ENCODE data around the gene CMTM5.
"Not testable (repeated sequence)": the region's sequence is repeated elsewhere in the genome, so short reads cannot be mapped to it uniquely, and the experiment has no call there.

Gene CMTM5

DNA sequence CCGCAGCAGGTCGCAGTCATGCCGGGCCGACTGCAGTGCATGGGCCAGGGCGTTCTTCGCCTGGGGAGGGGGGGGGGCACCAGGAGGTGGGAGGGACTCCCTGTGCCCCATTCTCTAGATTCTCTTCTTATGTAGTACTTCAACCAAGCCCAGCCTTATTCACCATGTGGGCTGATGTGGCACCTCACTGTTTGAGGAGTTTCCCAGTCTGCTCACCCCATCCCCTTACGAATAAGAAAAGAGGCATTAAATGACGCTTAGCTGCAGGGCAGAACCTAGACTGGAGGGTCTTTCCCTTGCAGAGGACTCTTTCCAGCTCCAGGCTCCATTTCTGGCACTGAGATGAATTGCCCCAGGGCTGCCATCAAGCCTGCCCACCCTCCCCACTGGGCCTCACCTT is 12.2 kb downstream of the CMTM5 start:
- DNase-seq (ENCODE audit: low read depth), result no peak
- no peak overlapping the region for H3K4me3 ChIP-seq (ENCODE audit: low read depth, low read length)

DNA sequence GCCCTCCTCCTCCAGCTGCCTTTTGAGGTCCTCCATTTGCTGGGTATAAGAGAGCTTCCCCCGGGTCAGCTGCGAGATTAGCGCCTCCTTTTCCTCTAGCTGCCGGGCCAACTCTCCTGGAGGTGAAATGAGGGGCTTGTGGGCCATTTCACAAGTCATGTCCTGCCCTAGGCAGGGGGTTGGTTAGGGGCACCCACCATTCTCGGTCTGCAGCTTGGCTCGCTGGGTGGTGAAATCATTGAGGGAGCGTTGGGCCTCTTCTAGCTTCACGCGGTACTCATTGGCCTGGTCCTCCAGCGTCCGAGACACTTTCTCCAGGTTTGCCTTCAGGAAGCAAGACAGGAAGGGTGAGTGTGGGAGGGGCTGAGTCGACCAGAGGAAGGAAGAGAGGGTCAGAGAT is 12.6 kb downstream of the CMTM5 start:
- no peak overlapping the region for H3K4me3 ChIP-seq (ENCODE audit: low read depth, low read length)
- no peak for DNase-seq (ENCODE audit: low read depth)

DNA sequence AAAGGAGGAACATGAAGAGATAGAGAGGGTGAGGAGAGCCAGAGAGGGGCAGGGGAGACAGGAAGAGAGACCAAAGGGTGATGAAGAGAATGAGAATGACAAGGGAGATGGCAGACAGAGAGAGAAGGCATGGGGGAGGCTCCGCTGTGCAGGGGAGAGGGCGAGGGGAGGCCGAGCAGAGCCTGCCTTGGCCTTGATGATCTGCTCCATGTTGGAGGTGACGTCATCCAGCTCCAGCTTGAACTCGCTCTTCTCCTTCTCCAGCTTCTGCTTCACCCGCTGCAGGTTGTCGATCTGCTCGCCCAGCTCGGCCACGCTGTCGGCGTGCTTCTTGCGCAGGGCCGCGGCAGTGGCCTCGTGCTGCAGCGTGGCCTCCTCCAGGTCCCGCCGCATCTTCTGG is 13.0 kb downstream of the CMTM5 start:
- not testable (repeated sequence) for H3K4me3 ChIP-seq (ENCODE audit: low read depth, low read length); DNase-seq (ENCODE audit: low read depth)

DNA sequence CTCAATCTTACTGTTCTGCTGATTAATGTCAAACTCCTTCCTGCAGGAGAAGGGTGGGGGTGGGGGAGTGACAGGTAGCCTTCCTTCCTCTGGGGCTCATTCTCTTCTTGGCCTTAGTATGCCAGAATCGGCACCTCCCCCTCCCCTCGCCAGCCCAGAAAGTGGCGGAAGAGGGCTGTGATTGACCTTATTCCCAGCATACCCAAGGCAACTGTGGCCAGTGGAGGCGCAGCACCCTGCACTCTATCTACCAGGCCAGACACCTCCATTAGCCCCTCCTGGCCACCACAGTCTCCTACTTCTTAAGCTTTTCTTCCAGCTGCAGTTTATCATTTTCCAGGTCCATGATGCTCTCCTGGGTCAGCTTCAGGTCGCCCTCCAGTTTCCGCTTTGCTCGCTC is 15.8 kb downstream of the CMTM5 start:
- DNase-seq (ENCODE audit: low read depth), result no peak
- H3K4me3 ChIP-seq (ENCODE audit: low read depth, low read length), result no peak overlapping the region

DNA sequence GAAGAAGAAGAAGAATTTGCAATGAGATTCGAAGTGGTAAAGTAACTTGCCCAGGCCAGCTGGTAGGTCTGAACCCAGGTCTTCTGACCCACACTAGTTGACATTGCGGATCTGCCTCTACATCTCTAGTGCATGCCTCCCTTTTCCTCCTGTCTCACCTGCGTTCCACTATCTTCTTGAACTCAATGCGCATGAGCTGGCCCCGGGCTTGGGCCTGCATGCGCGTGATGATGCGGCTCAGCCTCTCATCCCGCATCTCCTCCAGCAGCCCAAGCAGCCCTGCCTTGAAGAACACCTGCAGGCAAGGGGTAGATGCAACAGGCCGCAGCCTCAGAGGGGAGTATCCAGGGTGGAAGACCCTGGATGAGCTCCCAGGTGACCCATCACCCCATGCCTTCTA is 19.3 kb downstream of the CMTM5 start:
- H3K4me3 ChIP-seq (ENCODE audit: low read depth, low read length), result no peak overlapping the region
- DNase-seq (ENCODE audit: low read depth), result no peak

DNA sequence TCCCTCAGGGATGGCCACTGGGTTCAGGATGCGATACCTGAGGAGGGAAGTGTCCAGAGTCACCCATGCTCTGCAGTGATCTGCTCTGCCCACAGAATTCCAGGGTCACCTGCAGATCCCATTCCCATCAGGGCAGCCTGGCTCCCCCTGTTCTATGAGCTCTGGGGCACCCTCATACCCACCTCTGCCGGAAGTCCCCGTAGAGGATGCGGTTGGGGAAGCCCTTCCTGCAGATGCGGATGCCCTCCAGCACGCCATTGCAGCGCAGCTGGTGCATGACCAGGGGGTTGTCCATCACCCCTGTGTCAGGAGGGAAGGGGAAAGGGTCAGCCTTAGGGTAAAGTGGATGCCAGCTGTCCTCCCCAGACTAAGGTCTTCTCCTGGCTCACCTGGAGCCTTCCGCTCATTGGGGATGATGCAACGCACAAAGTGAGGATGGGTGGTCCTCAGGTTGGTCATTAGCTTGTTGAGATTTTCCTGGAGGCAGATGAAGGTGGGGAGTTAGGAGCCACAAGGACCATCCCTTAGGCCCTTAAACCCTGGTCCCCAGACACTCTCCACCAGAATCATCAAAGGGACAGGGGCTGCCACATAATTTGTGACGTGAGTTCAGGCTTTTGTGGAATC is 20.0 kb downstream of the CMTM5 start:
- no peak overlapping the region for H3K4me3 ChIP-seq (ENCODE audit: low read depth, low read length)
- DNase-seq (ENCODE audit: low read depth), result no peak

DNA sequence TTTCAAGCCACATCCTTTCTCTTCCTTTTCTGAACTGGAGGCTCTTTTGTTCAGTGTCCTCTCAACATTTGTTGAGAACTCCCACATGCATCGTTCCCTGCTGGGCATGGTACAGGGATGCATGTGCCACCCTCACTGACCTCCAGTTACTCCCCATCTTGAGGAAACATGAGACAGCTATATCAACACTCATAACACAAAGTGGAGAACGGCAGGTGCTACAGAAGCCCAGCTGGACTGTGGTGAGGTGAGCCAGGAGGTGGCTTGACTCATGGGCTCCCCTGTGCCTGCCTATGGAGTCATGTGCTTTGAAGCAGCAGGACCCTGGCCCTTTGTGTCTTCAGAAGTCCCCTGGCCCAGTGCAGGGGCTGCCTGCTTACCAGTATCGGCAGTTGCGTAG is 21.5 kb downstream of the CMTM5 start:
- H3K4me3 ChIP-seq (ENCODE audit: low read depth, low read length), result no peak overlapping the region

DNA sequence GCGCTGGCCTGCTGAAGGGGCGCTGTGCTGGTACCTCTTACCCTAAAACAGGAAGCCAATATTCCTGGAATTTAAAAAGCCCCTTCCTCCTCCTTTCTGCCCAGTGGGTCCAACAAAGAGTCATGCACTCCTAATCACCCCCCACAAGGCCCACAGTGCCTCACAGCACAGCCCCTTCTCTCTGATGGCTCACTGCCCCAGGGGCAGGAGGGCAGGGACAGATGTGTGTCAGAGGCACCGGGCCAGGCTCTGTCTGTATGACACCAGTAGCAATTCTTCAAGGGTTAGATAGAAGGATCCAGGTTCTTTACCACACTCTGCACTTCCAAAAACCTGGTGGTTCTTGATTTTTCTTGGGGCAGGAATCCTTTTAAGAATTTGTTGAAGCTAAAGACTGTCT is 22.3 kb downstream of the CMTM5 start:
- no peak overlapping the region for H3K4me3 ChIP-seq (ENCODE audit: low read depth, low read length)
- DNase-seq (ENCODE audit: low read depth), result no peak

More for the DNA sequence above, 21.5 kb downstream of the CMTM5 start:
- DNase-seq (ENCODE audit: low read depth), result no peak

DNA sequence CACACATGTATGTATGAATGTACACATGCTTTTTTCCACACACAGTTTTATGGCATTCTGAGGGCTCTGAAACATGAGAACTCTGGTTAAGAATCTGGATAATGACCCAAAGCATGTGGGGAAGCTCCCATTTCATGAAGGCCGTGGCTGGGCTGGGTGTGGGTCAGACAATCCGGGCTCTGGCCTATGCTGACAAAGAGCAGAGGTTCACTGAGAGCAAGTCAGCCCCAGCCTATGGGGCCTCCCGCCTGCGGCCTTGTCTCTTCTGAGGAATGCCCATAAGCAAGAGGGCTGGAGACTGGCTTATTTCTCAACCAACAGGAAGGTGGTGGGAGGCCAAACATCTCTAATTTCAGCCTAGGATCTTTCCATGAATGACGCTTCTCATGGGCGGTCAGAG is 22.7 kb downstream of the CMTM5 start:
- no peak for DNase-seq (ENCODE audit: low read depth)
- H3K4me3 ChIP-seq (ENCODE audit: low read depth, low read length), result no peak overlapping the region

DNA sequence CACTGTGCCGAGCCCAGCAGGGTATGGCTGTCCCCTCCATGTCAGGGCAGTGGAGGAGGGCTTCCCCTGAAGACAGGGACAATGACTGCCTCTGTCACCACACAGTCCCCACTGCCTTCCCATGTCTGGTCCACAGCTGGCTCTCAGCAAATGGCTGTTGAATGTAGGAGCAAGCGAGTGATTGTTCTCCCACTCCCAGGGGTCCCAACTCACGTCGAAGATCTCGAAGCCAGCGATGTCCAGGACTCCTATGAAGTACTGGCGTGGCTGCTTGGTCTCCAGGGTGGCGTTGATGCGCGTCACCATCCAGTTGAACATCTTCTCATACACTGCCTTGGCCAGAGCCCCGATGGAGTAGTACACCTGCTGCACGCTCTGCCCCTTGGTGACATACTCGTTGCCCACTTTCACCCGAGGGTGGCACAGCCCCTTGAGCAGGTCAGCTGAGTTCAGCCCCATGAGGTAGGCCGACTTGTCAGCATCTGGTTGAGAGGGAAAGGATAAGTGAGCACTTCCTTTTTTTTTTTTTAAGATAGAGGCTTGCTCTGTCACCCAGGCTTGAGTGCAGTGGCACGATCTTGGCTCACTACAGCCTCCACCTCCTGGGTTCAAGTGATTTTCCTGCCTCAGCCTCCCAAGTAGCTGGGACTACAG is 23.8 kb downstream of the CMTM5 start:
- H3K4me3 ChIP-seq (ENCODE audit: low read depth, low read length); DNase-seq (ENCODE audit: low read depth): not testable (repeated sequence)

DNA sequence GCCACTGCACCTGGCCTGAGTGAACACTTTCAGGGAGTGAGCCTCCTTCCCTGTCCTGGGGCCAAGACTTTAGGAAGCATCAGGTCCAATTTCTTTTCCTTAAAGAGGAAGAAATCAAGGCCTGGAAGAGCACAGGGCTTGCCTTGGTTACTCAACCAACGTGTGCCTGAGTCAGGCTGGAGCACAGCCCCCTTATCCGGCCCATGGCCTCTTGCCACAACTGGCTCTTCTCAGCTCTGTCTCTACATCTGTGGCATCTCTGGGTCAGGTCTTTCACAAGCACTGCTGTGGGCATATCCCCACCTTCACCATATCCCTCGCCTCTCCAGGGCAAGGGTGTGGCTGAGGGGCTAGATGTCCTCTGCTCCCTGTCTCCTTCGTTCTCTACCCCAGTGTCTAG is 24.4 kb downstream of the CMTM5 start:
- no peak overlapping the region for H3K4me3 ChIP-seq (ENCODE audit: low read depth, low read length)
- DNase-seq (ENCODE audit: low read depth), result no peak

DNA sequence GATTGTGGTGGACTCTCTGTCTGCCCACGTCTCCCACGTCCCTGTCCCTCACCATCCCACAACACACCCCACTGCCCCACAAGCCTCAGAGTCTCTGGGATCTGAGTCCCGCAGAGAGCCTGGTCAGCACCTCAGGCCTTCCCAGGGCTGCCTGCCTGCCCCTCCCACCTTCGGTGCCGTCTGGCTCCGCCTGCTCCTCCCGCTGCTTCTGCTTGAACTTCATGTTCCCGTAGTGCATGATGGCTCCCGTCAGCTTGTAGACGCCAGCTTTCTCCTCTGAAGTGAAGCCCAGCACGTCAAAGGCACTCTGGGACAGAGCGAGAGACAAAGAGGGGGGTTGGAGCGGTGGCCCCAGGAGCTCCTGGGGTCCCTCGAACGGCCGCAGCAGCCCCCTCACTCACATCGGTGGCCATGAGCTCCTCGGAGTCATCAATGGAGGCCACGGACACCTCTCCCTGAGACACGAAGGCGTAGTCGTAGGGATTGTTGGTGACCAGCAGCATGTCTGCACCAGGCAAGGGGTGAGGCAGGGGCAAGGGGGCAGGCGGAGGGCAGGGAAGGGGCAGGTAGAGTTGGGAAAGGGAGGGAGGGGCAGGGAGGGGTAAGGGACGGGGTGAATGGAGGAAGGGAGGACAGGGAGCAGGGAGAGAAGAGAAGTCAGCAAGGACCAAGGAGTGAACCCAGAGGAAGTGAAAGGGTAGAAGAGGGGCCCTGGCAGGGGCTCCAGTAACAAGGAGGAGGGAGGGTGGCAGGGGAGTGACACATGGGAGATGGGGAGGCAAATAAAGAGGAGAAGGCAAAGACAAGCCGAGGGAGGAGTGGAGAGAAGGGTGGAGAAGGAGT is 25.7 kb downstream of the CMTM5 start:
- H3K4me3 ChIP-seq (ENCODE audit: low read depth, low read length), result no peak overlapping the region
- DNase-seq (ENCODE audit: low read depth), result no peak

DNA sequence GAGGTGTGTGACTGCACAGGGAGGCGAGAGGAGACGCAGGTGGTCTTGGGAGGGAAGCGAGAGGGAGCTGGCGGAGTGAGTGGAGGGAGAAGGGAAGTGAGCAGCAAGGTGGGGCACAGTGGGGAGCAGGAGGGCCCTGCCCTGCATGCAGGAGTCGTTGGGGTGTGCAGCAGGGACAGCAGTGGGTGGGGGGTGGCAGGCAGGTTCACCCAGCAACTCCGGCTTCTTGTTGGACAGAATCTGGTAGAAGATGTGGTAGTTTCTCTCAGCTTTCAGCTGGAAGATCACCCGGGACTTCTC is 26.2 kb downstream of the CMTM5 start:
- DNase-seq (ENCODE audit: low read depth), result no peak

DNA sequence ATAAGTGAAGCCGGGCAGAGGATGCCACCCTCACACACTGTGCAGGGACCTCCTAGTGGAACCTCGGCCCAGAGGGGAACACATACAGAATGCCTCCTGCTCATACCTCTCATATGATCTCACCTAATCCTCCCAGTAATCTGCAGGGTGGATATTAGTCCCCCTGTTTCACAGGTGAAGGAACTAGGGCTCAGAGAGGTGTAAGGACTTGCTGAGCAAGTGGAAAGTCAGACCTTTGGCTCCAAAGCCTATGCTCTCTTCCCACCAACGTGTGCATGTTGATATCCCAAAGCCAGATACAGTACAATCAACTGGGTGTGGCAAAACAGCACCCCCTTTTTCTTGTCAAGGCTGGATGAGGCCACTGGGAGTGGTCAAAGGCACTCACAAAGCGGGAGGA is 27.1 kb downstream of the CMTM5 start:
- no peak for DNase-seq (ENCODE audit: low read depth)
- no peak overlapping the region for H3K4me3 ChIP-seq (ENCODE audit: low read depth, low read length)

More for the DNA sequence above, 26.2 kb downstream of the CMTM5 start:
- H3K4me3 ChIP-seq (ENCODE audit: low read depth, low read length), result no peak overlapping the region

DNA sequence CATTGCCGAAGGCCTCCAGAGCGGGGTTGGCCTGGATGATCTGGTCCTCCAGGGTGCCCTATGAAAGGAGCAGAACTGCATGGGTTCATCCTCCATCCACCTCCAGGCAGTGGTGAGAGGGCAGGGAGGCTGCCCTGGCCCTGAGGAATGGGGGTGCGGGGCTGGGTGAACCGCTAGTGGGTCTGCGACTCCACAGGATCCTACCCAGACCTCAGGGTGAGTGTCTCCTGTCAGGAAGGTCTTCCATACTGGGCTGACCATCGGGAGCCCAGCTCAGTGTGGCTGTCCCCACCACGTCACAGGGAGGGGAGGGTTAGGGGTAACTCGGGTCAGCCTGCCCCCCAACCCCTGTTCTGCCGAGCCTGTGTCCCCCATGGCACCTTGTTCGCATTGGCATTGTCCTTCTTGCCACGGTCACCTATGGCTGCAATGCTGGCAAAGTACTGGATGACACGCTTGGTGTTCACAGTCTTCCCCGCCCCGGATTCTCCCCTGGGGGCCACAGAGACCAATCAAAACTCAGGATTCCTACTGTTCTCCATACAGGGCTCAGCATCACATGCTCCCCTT is 27.6 kb downstream of the CMTM5 start:
- H3K4me3 ChIP-seq (ENCODE audit: low read depth, low read length), result no peak overlapping the region
- DNase-seq (ENCODE audit: low read depth), result no peak

DNA sequence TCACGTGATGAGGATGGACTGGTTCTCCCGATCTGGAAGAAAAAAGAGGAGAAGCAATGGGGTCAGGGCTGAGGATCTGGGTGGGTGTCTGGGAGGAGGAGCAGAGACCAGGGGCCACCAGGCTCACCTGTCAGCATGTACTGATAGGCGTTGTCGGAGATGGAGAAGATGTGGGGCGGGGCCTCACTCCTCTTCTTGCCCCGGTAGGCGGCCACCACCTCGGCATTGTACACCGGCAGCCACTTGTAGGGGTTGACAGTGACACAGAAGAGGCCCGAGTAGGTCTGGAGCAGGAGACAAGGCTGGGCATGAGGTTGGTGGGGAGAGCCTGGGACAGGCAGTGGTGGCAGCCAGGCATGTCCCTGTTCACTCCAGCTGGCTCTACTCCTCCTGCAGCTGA is 28.2 kb downstream of the CMTM5 start:
- no peak overlapping the region for H3K4me3 ChIP-seq (ENCODE audit: low read depth, low read length)
- no peak for DNase-seq (ENCODE audit: low read depth)

DNA sequence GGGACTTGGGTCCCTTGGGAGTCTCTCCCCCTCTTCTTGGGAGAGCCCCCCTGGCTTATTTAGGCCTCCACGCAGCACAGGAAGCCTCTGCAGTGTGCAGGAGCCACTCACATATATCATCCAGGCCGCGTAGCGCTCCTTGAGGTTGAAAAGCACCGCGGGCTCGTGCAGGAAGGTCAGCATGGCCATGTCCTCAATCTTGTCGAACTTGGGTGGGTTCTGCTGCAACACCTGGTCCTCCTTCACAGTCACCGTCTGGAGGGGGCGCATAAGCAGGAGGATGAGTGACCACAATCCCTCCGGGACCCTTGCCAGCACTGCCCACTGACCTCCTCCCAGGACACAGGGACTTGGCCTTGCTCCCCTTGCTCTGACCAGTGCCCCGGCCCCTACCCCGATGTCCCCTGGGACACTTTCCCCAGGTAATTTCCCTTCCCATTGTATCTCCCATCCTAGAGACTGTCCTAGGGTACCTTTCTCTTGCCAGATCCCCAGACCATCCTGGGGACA is 28.7 kb downstream of the CMTM5 start:
- no peak overlapping the region for H3K4me3 ChIP-seq (ENCODE audit: low read depth, low read length)
- no peak for DNase-seq (ENCODE audit: low read depth)

DNA sequence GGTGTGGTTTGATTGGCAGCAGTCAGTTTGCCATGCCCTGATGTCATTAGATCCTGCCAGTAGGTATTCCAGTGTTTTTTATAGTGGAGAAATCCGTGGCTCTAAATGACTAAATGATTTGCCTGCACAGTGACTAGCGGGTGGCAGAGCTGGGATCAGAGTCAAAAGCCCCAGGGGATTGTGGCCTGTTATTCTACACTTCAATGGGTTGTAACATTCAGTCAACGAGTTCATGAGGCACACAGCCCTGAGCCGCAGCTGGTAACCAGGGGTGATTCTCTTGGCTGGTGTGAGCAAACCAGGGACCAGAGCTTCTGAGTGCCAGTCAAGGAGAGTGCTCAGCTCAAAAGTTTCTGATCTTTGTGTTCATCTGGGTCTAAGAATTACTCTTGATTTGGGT is 29.4 kb downstream of the CMTM5 start:
- no peak for DNase-seq (ENCODE audit: low read depth)
- H3K4me3 ChIP-seq (ENCODE audit: low read depth, low read length), result no peak overlapping the region

DNA sequence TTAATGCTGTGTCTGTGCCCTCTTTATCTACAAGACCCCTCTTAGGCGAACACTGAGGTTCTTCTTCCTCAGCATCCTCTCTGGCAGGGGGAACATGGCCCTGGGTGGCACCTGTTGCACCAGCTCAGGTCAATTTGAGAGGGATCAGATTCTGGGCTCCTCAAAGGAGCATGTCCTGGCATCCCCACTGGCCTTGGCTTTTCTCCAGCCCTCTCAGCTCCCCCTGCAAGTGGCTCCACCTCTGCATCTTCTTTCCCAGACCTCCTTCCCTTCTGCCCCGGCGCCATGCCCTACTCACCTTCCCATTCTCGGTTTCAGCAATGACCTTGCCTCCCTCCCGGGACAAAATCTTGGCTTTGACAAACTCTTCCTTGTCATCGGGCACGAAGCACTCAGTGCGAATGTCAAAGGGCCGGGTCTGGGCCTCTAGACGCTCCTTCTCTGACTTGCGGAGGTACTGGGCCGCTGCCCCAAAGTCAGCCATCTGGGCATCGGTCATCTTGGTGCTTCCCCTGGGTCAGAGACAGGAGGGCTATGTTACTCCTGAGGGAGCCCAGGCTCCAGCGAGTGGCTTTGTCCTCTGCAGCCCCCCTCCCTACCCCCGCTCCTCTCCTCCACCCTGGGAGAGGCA is 30.0 kb downstream of the CMTM5 start:
- DNase-seq (ENCODE audit: low read depth), result no peak
- no peak overlapping the region for H3K4me3 ChIP-seq (ENCODE audit: low read depth, low read length)

All from skeletal muscle cell (primary cell).